Right hindlimb (tissue), 1 donor: ENCODE measurements around the gene ACADSB.

Source experiments
- DNase-seq: peaks from one replicate; pipeline ENCODE4 v3.0.0-alpha.2; 2018

The ACADSB gene

DNA sequence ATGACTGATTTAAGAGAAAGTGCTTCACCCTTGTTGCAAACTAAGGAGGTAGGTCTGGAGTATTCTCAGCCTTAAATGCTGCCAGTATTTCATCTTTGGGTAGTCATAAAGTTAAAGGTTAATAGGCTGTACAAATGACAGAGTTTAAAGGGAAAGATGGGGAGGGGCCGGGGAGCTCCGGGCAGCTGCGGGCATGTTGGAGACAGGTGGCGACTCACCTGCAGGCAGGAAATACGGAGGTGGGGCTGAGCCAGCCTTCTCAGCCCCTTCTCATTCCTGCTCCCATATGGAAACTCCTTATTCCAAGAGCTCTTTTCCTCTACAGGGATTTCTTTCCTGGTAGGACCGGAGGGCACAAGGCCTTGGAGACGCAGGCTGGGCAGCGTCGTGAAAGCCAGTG is 95.1 kb downstream of the ACADSB start:
- no peak for DNase-seq
